ENCODE data around the gene IFNA21.
"Not testable (repeated sequence)": the region's sequence is repeated elsewhere in the genome, so short reads cannot be mapped to it uniquely, and the experiment has no call there.

DNA sequence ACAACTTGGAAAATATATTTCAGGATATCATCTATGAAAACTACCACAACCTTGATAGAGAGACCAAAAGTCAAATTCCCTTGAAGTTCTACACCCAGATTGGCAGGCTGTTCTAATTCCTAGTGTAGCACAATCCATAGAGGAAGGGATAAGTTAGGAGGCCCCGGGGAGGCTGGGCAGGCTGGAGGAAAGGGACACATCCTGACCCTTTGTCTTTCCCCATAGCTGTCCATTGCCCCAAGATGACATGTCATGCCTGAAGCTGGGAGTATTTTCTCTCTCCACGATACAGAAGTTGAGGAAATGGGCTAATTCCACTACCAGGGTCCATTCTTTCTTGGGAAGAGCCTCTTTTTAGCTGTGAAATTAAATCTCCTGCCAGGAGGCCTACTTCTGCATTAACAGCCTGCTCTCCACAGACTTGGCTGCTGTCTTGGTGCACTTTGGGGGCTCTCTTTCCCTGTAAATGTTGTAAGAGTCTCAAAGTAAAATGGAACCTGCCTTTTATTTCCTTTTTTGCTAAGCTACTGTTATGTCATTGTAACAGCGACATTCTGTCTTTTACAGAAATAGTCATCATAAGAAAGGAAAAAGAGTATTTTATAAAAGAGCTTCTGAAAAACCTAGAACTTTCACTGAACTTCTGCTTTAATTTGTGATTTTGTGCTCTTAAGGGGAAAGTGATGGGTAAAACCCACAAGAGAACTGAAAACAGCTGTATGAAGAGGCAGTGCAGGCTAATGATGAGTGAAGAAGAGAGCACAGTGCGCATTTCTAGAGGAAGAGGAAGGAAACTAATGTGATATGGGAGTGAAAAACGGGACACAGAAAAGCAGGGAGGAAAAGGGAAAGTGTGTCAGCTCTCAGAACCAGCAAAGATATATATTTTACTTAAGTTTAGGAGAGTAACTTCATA lies 47.2 kb upstream of the IFNA21 start:
- TF ChIP-seq, protein P1, sequence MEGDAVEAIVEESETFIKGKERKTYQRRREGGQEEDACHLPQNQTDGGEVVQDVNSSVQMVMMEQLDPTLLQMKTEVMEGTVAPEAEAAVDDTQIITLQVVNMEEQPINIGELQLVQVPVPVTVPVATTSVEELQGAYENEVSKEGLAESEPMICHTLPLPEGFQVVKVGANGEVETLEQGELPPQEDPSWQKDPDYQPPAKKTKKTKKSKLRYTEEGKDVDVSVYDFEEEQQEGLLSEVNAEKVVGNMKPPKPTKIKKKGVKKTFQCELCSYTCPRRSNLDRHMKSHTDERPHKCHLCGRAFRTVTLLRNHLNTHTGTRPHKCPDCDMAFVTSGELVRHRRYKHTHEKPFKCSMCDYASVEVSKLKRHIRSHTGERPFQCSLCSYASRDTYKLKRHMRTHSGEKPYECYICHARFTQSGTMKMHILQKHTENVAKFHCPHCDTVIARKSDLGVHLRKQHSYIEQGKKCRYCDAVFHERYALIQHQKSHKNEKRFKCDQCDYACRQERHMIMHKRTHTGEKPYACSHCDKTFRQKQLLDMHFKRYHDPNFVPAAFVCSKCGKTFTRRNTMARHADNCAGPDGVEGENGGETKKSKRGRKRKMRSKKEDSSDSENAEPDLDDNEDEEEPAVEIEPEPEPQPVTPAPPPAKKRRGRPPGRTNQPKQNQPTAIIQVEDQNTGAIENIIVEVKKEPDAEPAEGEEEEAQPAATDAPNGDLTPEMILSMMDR (IDR thresholded peaks at IDR 0.05), result not testable (repeated sequence)
- TF ChIP-seq ZFX (IDR thresholded peaks at IDR 0.05; ENCODE audit: borderline replicate concordance), result not testable (repeated sequence)
